NOMO-1 treated with dmso at 0.1 percent for 144 hours (cell line): ENCODE data around the gene NOM1.

Experiments used
- DNase-seq: peaks from one replicate; lab custom pipeline; 2025; ENCODE audit not compliant: unreplicated experiment; lab: John Stamatoyannopoulos, UW

Gene NOM1

DNA sequence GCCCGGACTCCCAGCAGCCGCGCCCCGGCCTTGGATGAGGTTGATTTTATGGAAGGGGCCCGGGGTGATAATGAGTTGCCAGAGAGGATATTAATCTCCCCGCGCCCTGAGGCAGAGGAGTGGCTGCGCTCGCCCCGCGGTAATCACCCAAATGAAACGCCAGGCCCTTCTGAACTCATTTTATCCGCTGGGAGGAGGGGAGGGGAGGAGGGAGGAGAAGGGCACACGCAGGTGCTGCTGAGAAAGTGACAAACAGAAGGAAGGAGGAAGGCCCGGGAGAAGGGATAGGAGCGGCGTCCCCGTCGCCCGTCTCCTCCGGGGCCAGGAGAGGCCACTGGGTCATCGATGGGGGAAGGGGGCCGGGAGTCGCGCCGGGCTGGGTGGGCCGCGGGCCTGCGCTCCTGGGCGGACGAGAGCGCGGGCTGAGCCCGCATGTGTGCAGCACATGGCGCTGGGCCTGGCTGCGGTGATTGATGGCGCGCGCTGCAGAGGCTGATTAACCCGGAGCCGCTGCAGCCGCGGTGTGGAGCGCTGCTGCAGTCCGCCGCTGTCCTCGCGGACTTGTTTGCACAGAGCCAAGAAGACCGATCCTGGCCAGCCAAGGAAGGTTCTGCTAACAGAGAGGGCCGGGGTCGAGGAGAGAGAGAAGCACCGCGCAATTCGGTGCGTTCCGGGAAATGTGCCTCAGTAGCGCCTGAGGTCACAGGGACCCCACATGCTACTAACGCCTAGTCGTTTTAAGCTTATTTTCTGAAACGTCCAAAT is 54.4 kb downstream of the NOM1 start:
- DNase-seq = no peak

GRCh38 chr7:157004521-157005455 is 55.3 kb downstream of the NOM1 start:
- no peak for DNase-seq

GRCh38 chr7:157005456-157006204 is 56.1 kb downstream of the NOM1 start:
- no peak for DNase-seq

DNA sequence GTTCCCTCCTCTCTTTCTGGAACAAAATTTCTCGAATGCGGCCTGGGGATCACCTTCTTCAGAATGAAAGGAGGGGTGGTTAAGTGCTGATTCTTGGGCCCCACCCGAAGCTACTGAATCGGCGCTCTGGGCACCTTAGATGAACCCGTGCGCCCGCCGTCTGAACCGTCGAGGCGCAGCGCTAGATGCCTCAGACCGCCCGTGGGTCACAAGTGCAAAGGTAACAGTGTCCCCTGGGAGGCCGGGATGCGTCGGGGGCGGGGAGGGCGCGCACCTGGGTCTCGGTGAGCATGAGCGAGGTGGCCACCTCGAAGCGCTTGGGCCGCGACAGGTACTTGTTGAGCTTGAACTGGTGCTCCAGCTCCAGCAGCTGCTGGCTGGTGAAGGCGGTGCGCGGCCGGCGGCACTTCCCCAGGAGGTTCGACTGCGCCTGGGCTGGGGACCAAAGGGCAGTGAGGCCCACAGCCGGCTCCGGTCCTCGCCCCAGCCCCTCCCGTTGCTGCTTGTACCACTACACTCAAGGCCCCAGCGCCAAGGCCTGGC is 56.8 kb downstream of the NOM1 start:
- no peak for DNase-seq

DNA sequence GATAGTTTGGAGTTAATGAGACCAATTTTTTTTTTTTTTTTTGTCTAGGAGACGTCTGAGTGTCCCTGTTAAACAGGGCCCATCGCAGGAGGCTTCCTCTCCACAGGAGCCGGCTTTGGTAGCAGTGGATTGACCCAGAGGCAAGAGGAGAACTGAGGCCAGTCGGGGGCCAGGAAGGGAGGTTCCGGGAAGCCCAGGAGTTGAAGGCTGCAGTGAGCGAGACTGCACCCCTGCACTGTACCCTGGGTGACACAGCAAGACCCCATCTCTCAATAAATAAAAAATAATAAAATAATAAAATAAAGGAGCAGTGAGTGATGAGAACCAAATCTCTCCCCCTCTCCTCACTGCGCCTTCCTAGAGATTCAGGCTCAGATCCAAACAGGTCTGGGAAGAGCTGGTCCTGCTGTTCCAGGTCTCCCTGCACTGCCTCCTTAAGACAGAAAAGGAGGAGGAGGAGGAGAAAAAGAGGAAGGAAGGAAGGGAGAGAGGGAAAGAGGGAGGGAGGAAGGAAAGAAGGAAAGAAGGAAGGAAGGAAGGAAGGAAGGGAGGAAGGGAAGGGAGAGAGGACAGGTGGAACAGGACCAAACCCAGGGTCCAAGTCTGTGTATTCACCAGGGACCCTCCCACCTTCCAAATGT is 57.4 kb downstream of the NOM1 start:
- no peak for DNase-seq

- no peak for DNase-seq
Observed at GRCh38 chr7:157007470-157008066, 58.1 kb downstream of the NOM1 start.

- no peak for DNase-seq
Observed at GRCh38 chr7:157008206-157009169, 59.0 kb downstream of the NOM1 start.

- DNase-seq = no peak
Observed at GRCh38 chr7:157009170-157009777, 59.8 kb downstream of the NOM1 start.

- no peak for DNase-seq
Observed at GRCh38 chr7:157009778-157010587, 60.5 kb downstream of the NOM1 start.

GRCh38 chr7:157010588-157011332 is 61.2 kb downstream of the NOM1 start, which contains the start of gene MNX1:
MNX1 (minus strand) TSS chr7:157010663; CDS start chr7:157010350, 313 bp downstream.
- no peak for DNase-seq

GRCh38 chr7:157011333-157012112 is 62.0 kb downstream of the NOM1 start:
- DNase-seq = no peak

GRCh38 chr7:157012113-157012547 is 62.6 kb downstream of the NOM1 start:
- DNase-seq = no peak

DNA sequence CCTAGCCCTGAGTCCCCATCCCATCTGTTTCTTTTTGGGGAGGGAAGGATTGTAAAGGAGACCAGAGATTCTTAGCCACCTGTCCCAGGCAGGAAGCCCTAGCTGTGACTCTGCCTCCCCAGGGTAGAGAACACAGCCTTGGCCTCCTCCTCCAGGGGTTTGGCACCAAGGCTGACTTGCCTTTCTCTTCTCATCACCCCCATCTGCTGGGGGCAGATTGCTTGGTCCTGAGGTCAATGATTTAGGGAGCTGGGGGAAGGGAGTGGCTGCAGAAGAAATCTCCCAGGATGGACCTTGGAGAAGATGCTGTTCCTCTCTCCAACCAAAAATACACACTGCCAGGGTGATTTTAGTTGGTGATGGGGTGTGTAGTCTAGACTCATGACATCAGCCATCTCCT is 63.6 kb downstream of the NOM1 start:
- DNase-seq = no peak

GRCh38 chr7:157013602-157014549 is 64.4 kb downstream of the NOM1 start:
- no peak for DNase-seq
